HG02938 (cell line): ENCODE results near the gene TPCN2.

Experiments
- ATAC-seq: cut with Tn5 transposase; IDR thresholded peaks from one replicate; pipeline ENCODE4 v1.9.1; 2021; ENCODE audit warnings: mild to moderate bottlenecking, moderate library complexity; ENCODE audit not compliant: unreplicated experiment

The TPCN2 gene

GRCh38 chr11:69159150-69159852, 110.6 kb downstream of the TPCN2 start:
- no peak for ATAC-seq

DNA sequence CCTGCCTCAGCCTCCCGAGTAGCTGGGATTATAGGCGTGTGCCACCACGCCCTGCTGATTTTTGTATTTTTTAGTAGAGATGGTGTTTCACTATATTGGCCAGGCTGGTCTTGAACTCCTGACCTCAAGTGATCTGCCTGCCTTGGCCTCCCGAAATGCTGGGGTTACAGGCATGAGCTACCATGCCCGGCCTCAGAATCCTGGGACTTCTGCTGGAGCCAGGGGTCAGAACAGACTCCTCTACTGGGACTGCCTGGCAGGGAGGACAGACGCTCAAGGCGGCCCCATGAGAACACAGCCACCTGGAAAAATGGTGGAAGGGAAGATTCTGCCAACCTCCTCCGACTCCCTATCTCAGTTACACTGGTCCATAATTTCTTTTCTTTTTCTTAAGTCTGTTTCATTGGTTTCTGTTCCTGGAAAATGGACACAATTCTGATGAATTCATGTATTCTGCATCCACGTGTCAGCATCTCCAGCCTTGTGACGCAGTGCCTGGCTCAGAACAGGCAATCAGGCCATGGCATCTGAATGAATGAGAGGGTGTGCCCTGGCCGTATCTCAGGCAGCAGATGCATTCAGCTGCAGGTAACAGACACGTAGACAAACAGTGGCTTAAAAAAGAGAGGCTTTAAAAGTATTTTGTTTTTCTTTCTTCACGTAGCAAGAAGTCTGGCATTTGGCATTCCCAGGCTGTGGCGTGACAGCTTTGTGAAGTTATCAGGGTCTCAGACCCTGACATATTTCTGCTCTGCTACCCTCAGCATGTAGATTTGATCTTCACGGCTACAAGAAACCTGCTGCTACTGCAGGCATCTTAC, 111.8 kb downstream of the TPCN2 start:
- ATAC-seq, result no peak

- no peak for ATAC-seq
Observed at GRCh38 chr11:69161117-69161407, 112.3 kb downstream of the TPCN2 start.

GRCh38 chr11:69162505-69162904, 113.8 kb downstream of the TPCN2 start:
- ATAC-seq, result no peak

DNA sequence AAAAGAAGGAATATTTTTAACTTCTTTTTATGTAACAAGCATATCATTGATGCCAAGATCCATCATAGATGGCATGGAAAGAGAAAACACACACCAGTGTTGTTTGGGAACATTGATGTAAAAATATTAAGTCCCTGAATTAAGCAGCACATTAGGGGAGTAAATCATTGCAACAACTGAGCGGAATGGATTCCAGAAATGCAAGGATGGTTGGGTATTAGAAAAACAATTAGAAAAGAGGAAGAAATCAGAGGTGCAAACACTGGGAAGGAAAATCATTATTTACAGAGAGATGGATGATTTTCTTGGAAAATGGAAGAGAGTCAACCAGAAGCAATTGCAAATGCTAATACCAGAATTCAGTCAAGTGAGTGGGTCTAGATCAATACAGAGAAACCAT, 115.1 kb downstream of the TPCN2 start:
- no peak for ATAC-seq

GRCh38 chr11:69164824-69165223, 116.1 kb downstream of the TPCN2 start:
- no peak for ATAC-seq

- ATAC-seq, result no peak
Observed at GRCh38 chr11:69165775-69166174, 117.0 kb downstream of the TPCN2 start.

DNA sequence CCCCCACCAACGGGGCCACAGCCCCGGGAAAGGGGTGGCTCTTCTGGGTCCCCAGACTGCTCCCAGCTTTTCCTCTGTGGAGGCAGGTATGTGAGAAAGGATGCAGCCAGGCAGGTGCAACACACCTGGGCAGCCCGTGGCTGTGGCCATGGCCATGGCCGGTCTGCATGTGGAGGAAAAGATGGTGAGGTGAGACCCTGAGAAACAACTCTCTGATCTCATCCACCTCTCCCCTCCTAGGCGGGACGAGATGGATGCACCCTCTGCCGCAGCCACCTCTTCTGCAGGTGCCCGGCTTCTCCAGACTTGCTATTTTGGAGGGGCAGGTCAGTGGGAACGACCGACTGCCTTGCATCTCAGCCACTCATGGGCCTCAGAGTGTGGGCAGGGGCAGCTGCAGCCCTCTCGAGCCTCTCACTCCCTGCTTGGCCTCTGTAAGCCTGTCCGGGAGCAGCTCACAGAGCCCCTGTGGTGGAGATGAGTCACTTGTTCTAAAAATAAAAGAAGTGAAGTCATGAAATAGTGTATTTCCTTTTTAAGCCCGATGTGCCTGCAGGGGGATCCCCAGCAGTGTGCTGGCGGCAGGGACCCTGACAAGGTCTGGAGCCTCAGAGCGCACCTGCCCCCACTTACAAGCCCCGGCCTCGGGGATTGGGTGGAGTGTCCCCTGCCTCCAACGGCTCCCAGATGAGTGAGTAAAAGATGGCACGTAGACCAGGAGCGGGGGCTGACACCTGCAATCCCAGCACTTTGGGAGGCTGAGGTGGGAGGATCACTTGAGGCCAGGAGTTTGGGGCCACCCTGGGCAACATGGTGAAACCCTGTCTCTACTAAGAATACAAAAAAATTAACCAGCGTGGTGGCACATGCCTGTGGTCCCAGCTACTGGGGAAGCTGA, 117.7 kb downstream of the TPCN2 start:
- ATAC-seq, result peak; percentile 91

DNA sequence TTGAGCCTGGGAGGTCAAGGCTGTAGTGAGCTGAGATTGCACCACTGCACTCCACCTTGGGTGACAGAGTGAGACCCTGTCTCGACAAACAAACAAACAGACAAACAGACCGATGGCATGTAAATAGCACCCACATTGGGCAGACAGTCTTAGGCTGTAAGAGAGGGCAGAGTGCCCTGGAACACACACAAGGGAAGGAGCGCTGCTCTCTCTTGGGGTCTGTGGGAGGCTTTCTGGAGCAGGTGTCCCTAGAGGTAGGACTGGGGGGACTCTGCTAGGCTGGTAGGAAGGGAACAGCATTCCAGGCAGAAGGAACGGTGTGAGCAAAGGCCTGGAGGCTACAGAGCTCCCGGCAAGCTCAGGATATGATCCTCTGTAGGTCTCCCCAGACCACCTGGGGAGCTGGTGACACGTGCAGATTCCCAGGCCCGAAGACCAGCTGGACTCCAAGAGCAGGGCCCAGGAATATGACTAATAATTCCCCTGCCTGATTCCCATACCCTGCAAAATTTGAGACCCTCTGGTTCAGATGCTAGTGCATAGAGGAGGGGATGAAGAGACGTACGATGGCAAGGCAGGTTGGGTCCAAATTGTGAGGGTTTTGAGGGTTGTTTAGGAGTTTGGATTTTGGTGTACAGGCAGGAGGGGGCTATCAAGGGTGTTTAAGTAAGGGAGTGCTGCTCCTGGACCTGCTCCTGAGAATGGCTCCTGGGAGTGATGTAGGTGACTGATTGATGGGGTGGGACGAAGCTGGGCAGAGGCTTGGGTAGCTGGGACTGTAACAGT, 118.6 kb downstream of the TPCN2 start:
- ATAC-seq, result peak; percentile 18

- no peak for ATAC-seq
Observed at GRCh38 chr11:69167916-69168691, 119.4 kb downstream of the TPCN2 start.

- no peak for ATAC-seq
Observed at GRCh38 chr11:69169479-69169878, 120.7 kb downstream of the TPCN2 start.

DNA sequence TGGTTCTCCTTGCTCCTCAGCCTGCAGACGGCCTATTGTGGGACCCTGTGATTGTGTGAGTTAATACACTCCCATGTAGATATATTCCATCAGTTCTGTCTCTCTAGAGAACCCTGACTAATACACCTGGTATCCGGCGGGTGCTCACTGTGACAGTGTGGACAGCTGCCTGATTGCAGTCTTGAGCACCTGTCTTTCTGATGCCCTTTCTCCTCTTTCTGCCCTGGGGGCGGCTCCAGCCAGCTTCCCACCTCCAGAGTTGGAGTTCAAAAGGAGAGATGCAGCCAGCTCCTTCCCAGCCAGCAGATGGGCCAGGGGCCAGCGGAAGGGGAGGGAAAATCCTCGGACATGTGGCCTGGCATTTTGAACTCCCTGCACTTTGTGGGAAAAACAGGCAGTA, 122.0 kb downstream of the TPCN2 start:
- ATAC-seq, result no peak

DNA sequence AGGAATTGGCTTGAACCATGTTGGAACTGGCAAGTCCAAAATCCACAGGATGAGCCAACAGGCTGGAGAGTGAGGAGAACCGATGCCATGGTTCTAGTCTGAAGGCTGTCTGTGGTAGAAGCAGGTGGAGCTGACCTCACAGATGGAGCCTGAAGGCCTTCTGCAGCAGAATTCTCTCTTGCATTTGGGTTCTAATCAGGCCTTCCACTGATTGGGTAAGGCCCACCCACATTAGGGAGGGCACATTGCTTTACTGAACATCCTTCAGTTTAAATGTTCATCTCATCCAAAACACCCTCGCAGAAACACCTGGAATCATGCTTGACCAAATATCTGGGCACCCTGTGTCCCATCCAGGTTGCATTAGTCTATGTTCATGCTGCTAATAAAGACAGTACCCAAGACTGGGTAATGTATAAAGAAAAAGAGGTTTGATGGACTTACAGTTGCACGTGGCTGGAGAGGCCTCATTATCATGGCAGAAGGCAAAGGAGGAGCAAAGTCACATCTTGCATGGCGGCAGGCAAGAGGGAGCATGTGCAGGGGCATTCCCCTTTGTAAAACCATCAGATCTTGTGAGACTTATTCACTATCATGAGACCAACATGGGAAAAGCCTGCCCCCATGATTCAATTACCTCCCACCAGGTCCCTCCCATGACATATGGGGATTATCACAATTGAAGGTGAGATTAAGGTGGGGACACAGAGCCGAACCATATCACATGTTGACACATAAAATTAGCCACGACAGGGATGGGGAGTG, 122.9 kb downstream of the TPCN2 start:
- no peak for ATAC-seq

GRCh38 chr11:69172674-69173073, 123.9 kb downstream of the TPCN2 start:
- ATAC-seq, result no peak

- no peak for ATAC-seq
Observed at GRCh38 chr11:69173331-69173730, 124.6 kb downstream of the TPCN2 start.

DNA sequence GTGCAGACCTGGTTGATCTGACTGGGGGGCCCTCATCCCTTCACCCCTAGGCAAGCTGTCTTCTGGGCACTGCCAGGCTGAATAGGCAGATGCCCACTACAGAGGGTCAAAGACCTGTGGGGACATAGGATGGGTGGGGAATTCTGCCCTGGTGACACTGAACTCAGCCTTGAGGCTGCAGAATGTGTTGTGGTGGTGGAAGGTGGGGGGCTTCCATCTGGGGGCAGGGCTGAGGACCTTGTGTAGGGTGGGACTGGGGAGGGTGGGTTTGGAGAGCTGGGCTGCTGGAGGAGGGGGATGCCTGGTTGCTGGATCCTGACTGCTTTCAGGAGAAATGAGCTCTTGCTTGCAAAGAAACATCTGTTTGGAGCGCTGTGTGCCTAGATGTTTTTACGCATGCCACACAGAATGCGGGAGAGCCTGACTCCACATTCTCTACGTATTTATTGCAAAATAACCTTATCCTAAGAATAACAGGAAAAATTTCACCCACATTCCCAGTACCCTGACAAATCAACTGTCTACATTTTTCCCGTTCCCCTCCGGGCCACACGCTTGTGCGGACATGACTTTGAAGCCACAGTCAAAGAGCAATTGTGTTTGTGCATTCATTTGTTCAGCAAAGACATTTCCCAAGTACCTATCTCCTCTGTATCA, 125.3 kb downstream of the TPCN2 start:
- no peak for ATAC-seq

- ATAC-seq, result no peak
Observed at GRCh38 chr11:69174841-69175240, 126.1 kb downstream of the TPCN2 start.

DNA sequence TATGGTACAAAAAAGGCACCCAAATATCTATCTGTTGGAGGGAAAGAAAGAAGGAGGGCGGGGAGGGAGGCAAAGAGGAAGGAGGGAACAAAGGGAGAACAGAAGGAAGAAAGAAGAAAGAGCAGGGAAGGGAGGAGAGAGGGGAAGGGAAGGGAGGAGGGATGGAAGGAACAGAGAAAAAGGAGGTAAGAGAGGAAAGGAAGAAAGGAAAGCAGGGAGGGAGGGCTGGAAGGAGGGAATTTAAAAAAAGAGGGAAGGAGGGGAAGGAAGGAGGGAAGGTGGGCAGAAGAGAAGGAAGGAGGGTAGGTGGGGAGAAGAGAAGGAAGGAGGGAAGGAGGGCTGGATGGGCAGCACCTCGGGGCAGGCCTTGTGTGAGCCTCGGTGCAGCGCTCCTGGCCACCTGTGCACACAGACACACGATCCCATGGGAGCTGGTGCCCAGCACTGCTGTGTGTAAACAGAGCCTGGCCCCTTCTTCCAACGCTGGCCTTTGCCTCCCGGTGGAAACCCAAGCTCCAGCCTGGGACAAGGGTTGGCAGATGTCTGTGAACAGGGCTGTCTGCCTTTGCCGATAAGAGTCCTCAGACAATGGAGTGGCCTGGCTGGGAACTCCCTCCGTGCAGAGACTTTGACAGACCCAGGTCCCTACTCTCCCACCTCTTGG, 130.2 kb downstream of the TPCN2 start:
- ATAC-seq, result no peak
